Central memory CD8-positive, alpha-beta T cell (primary cell): ENCODE measurements around the gene HNF1B.
"Not testable (repeated sequence)": the region's sequence is repeated elsewhere in the genome, so short reads cannot be mapped to it uniquely, and the experiment has no call there.

Experiments used
- ATAC-seq: fragments of 150-1000 bp; cut with Tn5 transposase; replicated peaks from 2 replicates; pipeline ENCODE4 v1.10.0; 2022; ENCODE audit warnings: mild to moderate bottlenecking, moderate FRiP score, moderate number of reproducible peaks; ENCODE audit not compliant: poor library complexity, severe bottlenecking; ENCODE audit errors: extremely low read depth
- DNase-seq, 2 donors: peaks; one replicate each; pipeline ENCODE4 v3.0.0; 2021; ENCODE audit warnings: low spot score in 2 of 2
- H3K27ac Mint-ChIP-seq: one replicate; pipeline ENCODE4 v1.8.0; 2022; ENCODE audit warnings: low read depth, mild to moderate bottlenecking, moderate library complexity, mixed read lengths
- H3K27me3 Mint-ChIP-seq: one replicate; pipeline ENCODE4 v1.8.0; 2022; ENCODE audit warnings: mixed read lengths
- H3K36me3 Mint-ChIP-seq: one replicate; pipeline ENCODE4 v1.8.0; 2022; ENCODE audit warnings: mild to moderate bottlenecking, moderate library complexity, mixed read lengths; ENCODE audit not compliant: insufficient read depth
- H3K4me1 Mint-ChIP-seq: one replicate; pipeline ENCODE4 v1.8.0; 2022; ENCODE audit warnings: mixed read lengths
- H3K4me3 Mint-ChIP-seq: one replicate; pipeline ENCODE4 v1.8.0; 2022; ENCODE audit warnings: mild to moderate bottlenecking, moderate library complexity, mixed read lengths
- H3K9me3 Mint-ChIP-seq: one replicate; pipeline ENCODE4 v1.8.0; 2022; ENCODE audit warnings: mixed read lengths

The HNF1B gene

GRCh38 chr17:37689317-37689716, 55.5 kb downstream of the HNF1B start:
- DNase-seq: no peak
- no peak overlapping the region for H3K4me3 Mint-ChIP-seq
- no peaks in the 10 kb centered on the region for H3K36me3 Mint-ChIP-seq
- no peaks in the 10 kb centered on the region for H3K27me3 Mint-ChIP-seq
- ATAC-seq: no peak
- H3K4me1 Mint-ChIP-seq: no peaks in the 10 kb centered on the region
- no peak overlapping the region for H3K27ac Mint-ChIP-seq
- H3K9me3 Mint-ChIP-seq: no peaks in the 10 kb centered on the region

DNA sequence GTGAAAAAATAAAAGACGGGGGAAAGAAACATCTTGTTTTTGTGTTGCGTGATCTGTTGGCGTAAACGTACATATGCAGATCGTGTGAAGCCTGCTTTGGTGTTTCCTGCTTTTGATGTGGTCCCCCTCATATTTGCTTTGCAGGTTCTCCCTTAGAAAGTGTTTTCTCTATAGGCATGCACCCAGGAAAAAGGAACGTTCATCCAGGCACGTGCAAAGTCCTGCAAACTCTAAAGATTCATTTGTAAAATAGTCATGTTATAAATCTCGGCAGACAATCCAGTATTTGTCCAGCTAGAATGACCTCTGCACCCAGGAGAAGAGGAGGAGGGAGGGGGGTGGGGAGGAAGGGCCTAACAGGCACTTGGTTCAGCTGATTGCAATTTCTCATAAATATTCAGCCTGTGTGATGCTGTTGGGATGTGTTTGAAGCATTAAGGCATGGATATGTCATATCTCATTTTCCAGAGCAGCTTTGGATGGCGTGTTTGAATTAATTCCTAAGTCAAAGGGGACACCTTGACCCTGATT, 61.3 kb downstream of the HNF1B start:
- H3K36me3 Mint-ChIP-seq: no peaks in the 10 kb centered on the region
- H3K27ac Mint-ChIP-seq: no peak overlapping the region
- H3K4me3 Mint-ChIP-seq: no peak overlapping the region
- no peak for DNase-seq
- H3K27me3 Mint-ChIP-seq: peaks cover 10% of the 10 kb centered on the region
- no peak for ATAC-seq
- H3K4me1 Mint-ChIP-seq: no peaks in the 10 kb centered on the region
- peaks cover 3% of the 10 kb centered on the region for H3K9me3 Mint-ChIP-seq

DNA sequence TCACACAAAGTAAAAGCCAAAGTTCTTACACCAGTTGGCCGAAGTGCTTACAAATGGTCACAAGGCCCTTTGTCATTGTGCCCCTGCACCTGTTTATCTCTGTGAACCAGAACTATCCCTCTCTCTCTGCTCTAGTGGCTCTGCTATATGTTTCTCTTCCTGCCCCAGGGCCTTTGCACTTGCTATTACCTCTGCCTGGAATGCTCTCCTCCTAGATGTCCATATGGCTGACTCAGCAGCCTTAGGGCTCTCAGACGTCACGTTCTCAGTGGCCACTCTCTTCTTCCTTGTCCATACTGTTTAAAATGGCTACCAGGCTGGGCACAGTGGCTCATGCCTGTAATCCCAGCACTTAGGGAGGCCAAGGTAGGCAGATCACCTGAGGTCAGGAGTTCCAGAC, 62.9 kb downstream of the HNF1B start:
- ATAC-seq (no peak), DNase-seq (no peak)
- no peaks in the 10 kb centered on the region for H3K4me1 Mint-ChIP-seq
- no peak overlapping the region for H3K27ac Mint-ChIP-seq
- H3K4me3 Mint-ChIP-seq: no peak overlapping the region
- no peaks in the 10 kb centered on the region for H3K36me3 Mint-ChIP-seq
- peaks cover 6% of the 10 kb centered on the region for H3K9me3 Mint-ChIP-seq
- H3K27me3 Mint-ChIP-seq: peaks cover 25% of the 10 kb centered on the region

DNA sequence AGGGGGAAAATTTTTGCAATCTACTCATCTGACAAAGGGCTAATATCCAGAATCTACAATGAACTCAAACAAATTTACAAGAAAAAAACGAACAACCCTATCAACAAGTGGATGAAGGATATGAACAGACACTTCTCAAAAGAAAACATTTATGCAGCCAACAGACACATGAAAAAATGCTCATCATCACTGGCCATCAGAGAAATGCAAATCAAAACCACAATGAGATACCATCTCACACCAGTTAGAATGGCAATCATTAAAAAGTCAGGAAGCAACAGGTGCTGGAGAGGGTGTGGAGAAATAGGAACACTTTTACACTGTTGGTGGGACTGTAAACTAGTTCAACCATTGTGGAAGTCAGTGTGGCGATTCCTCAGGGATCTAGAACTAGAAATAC, 64.9 kb downstream of the HNF1B start:
- not testable (repeated sequence) for H3K4me1 Mint-ChIP-seq, H3K4me3 Mint-ChIP-seq, H3K36me3 Mint-ChIP-seq, H3K27ac Mint-ChIP-seq, DNase-seq, H3K9me3 Mint-ChIP-seq, ATAC-seq
- peaks cover 39% of the 10 kb centered on the region for H3K27me3 Mint-ChIP-seq

DNA sequence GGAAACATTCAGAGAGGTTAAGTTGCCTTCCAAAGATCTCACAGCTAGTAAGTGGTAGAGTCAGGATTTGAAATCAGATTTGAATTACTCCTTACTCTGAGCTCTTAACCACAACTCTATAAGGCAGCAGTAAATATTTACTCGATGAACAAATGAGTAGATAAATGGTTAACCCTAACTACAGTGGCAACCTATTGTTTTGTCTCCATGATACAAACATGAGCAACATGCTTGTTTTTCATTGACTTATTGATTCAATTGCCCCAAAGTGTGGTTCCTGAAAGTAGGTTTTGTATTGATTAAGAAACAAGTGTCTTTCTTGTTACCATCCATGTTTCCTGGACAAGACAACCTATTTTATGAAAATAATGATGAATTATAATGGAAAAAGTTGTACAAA, 66.8 kb downstream of the HNF1B start:
- DNase-seq: no peak
- no peak overlapping the region for H3K4me3 Mint-ChIP-seq
- no peak overlapping the region for H3K27ac Mint-ChIP-seq
- ATAC-seq: no peak
- no peaks in the 10 kb centered on the region for H3K36me3 Mint-ChIP-seq
- H3K4me1 Mint-ChIP-seq: no peaks in the 10 kb centered on the region
- peaks cover 39% of the 10 kb centered on the region for H3K27me3 Mint-ChIP-seq
- H3K9me3 Mint-ChIP-seq: peaks cover 6% of the 10 kb centered on the region

GRCh38 chr17:37677021-37677420, 67.8 kb downstream of the HNF1B start:
- Mint-ChIP-seq H3K36me3 (no peaks in the 10 kb centered on the region), H3K4me1 (no peaks in the 10 kb centered on the region), H3K27ac (no peak overlapping the region), H3K27me3 (peaks cover 39% of the 10 kb centered on the region), H3K9me3 (peaks cover 6% of the 10 kb centered on the region), H3K4me3 (no peak overlapping the region)
- ATAC-seq (no peak), DNase-seq (no peak)

GRCh38 chr17:37676115-37676925, 68.5 kb downstream of the HNF1B start:
- Mint-ChIP-seq H3K27ac (no peak overlapping the region), H3K9me3 (peaks cover 6% of the 10 kb centered on the region), H3K4me3 (no peak overlapping the region), H3K4me1 (no peaks in the 10 kb centered on the region), H3K27me3 (peaks cover 39% of the 10 kb centered on the region), H3K36me3 (no peaks in the 10 kb centered on the region)
- ATAC-seq (no peak), DNase-seq (no peak)

- Mint-ChIP-seq H3K27me3 (peaks cover 39% of the 10 kb centered on the region), H3K27ac (no peak overlapping the region), H3K4me3 (no peak overlapping the region), H3K36me3 (no peaks in the 10 kb centered on the region), H3K9me3 (peaks cover 6% of the 10 kb centered on the region), H3K4me1 (no peaks in the 10 kb centered on the region)
- ATAC-seq: no peak
- DNase-seq: no peak
These were observed 70.3 kb downstream of the HNF1B start for GRCh38 chr17:37674511-37674910.

GRCh38 chr17:37673386-37673785, 71.5 kb downstream of the HNF1B start:
- Mint-ChIP-seq H3K9me3 (peaks cover 2% of the 10 kb centered on the region), H3K27me3 (peaks cover 28% of the 10 kb centered on the region), H3K27ac (no peak overlapping the region), H3K4me3 (no peak overlapping the region), H3K4me1 (no peaks in the 10 kb centered on the region), H3K36me3 (no peaks in the 10 kb centered on the region)
- no peak for DNase-seq
- no peak for ATAC-seq

- no peak overlapping the region for H3K27ac Mint-ChIP-seq
- peaks cover 20% of the 10 kb centered on the region for H3K27me3 Mint-ChIP-seq
- H3K36me3 Mint-ChIP-seq: no peaks in the 10 kb centered on the region
- DNase-seq (no peak), ATAC-seq (no peak)
- no peaks in the 10 kb centered on the region for H3K4me1 Mint-ChIP-seq
- no peak overlapping the region for H3K4me3 Mint-ChIP-seq
- no peaks in the 10 kb centered on the region for H3K9me3 Mint-ChIP-seq
These were observed 72.2 kb downstream of the HNF1B start for GRCh38 chr17:37672548-37673078.

- no peak for ATAC-seq
- H3K4me1 Mint-ChIP-seq: no peaks in the 10 kb centered on the region
- no peaks in the 10 kb centered on the region for H3K9me3 Mint-ChIP-seq
- H3K4me3 Mint-ChIP-seq: no peak overlapping the region
- no peaks in the 10 kb centered on the region for H3K36me3 Mint-ChIP-seq
- no peak overlapping the region for H3K27ac Mint-ChIP-seq
- peaks cover 14% of the 10 kb centered on the region for H3K27me3 Mint-ChIP-seq
- no peak for DNase-seq
These were observed 72.9 kb downstream of the HNF1B start for GRCh38 chr17:37671824-37672547.

- no peaks in the 10 kb centered on the region for H3K36me3 Mint-ChIP-seq
- no peak overlapping the region for H3K4me3 Mint-ChIP-seq
- ATAC-seq (no peak), DNase-seq (no peak)
- H3K9me3 Mint-ChIP-seq: no peaks in the 10 kb centered on the region
- no peak overlapping the region for H3K27ac Mint-ChIP-seq
- H3K27me3 Mint-ChIP-seq: peaks cover 6% of the 10 kb centered on the region
- no peaks in the 10 kb centered on the region for H3K4me1 Mint-ChIP-seq
These were observed 73.6 kb downstream of the HNF1B start for GRCh38 chr17:37671028-37671823.
